Cerebellar cortex (tissue), 1 donor: ENCODE measurements around the gene GPATCH8.

ENCODE experiments used
- DNase-seq: peaks from one replicate; pipeline ENCODE4 v3.0.0-alpha.2; 2015; ENCODE audit warnings: low spot score

The GPATCH8 gene

GRCh38 chr17:44451016-44451627 lies 52.1 kb downstream of the GPATCH8 start:
- no peak for DNase-seq

- no peak for DNase-seq
Measured at GRCh38 chr17:44448412-44448811, 54.8 kb downstream of the GPATCH8 start.

- no peak for DNase-seq
Measured at GRCh38 chr17:44444735-44445105, 58.5 kb downstream of the GPATCH8 start.

- DNase-seq, result no peak
Measured at GRCh38 chr17:44442806-44443205, 60.4 kb downstream of the GPATCH8 start.

GRCh38 chr17:44439168-44439567 lies 64.0 kb downstream of the GPATCH8 start:
- no peak for DNase-seq

GRCh38 chr17:44438636-44439035 lies 64.6 kb downstream of the GPATCH8 start:
- DNase-seq, result peak; percentile 28

GRCh38 chr17:44436336-44436735 lies 66.9 kb downstream of the GPATCH8 start:
- DNase-seq, result no peak

GRCh38 chr17:44432254-44433157 lies 70.7 kb downstream of the GPATCH8 start:
- no peak for DNase-seq

- no peak for DNase-seq
Measured at GRCh38 chr17:44424828-44425461, 78.3 kb downstream of the GPATCH8 start.

GRCh38 chr17:44417553-44417952 lies 85.7 kb downstream of the GPATCH8 start:
- no peak for DNase-seq

- no peak for DNase-seq
Measured at GRCh38 chr17:44416558-44417289, 86.5 kb downstream of the GPATCH8 start.

- DNase-seq, result no peak
Measured at GRCh38 chr17:44414394-44415155, 88.6 kb downstream of the GPATCH8 start.

GRCh38 chr17:44409309-44410028 lies 93.7 kb downstream of the GPATCH8 start:
- no peak for DNase-seq

- DNase-seq, result no peak
Measured at GRCh38 chr17:44408786-44409185, 94.4 kb downstream of the GPATCH8 start.

GRCh38 chr17:44402564-44403172 lies 100.5 kb downstream of the GPATCH8 start:
- no peak for DNase-seq

GRCh38 chr17:44400226-44400847 lies 102.9 kb downstream of the GPATCH8 start:
- peak; percentile 58 for DNase-seq

GRCh38 chr17:44398692-44399691 lies 104.2 kb downstream of the GPATCH8 start:
- no peak for DNase-seq
